GM06990 (cell line): ENCODE data around the gene ZNF585A.
"Not testable (repeated sequence)": the region's sequence is repeated elsewhere in the genome, so short reads cannot be mapped to it uniquely, and the experiment has no call there.

Experiments used
- DNase-seq: peaks from one replicate; pipeline ENCODE4 v3.0.0-alpha.2; 2011; ENCODE audit not compliant: insufficient read length; ENCODE audit errors: extremely low read depth
- H3K27me3 ChIP-seq: replicated peaks from 2 replicates; pipeline ENCODE4 v1.6.0; 2011; ENCODE audit warnings: low read length; ENCODE audit not compliant: control insufficient read depth, insufficient read depth
- H3K36me3 ChIP-seq: 2 replicates; pipeline ENCODE4 v1.5.1; 2011; ENCODE audit warnings: low read length; ENCODE audit not compliant: control insufficient read depth, insufficient read depth
- H3K4me3 ChIP-seq: replicated peaks from 2 replicates; pipeline ENCODE4 v1.5.1; 2011; ENCODE audit warnings: low read depth, mild to moderate bottlenecking, control low read depth, low read length
- CTCF ChIP-seq: IDR thresholded peaks from 2 replicates; pipeline ENCODE4 v1.5.1; 2011; ENCODE audit warnings: low read length, control low read depth, mild to moderate bottlenecking, inconsistent platforms; ENCODE audit not compliant: insufficient read depth, poor library complexity, severe bottlenecking

The ZNF585A gene

GRCh38 chr19:37217480-37217774, 44.9 kb upstream of the ZNF585A start:
- Histone ChIP-seq H3K27me3 (no peaks in the 10 kb centered on the region), H3K4me3 (peak overlapping the region; percentile 100), H3K36me3 (peaks cover 2% of the 10 kb centered on the region; the same call in 1 of the 2 replicates)
- DNase-seq = no peak
- TF ChIP-seq CTCF = no peak

GRCh38 chr19:37197768-37198167, 25.3 kb upstream of the ZNF585A start:
- Histone ChIP-seq H3K36me3 (no peaks in the 10 kb centered on the region; the same call in none of the 2 replicates), H3K27me3 (no peaks in the 10 kb centered on the region), H3K4me3 (no peak overlapping the region)
- DNase-seq = no peak
- no peak for TF ChIP-seq CTCF

GRCh38 chr19:37197115-37197514, 24.6 kb upstream of the ZNF585A start:
- not testable (repeated sequence) for DNase-seq, H3K4me3 ChIP-seq, H3K27me3 ChIP-seq, H3K36me3 ChIP-seq

- H3K4me3 ChIP-seq, H3K27me3 ChIP-seq, H3K36me3 ChIP-seq, DNase-seq: not testable (repeated sequence)
Observed at GRCh38 chr19:37195248-37195647, 22.8 kb upstream of the ZNF585A start.

- H3K27me3 ChIP-seq, H3K36me3 ChIP-seq, H3K4me3 ChIP-seq, DNase-seq: not testable (repeated sequence)
Observed at GRCh38 chr19:37186071-37186470, 13.6 kb upstream of the ZNF585A start.

GRCh38 chr19:37165635-37166034, 6.9 kb downstream of the ZNF585A start:
- no peak for TF ChIP-seq CTCF
- no peak for DNase-seq
- no peaks in the 10 kb centered on the region for H3K27me3 ChIP-seq
- peaks cover 6% of the 10 kb centered on the region for H3K36me3 ChIP-seq
- no peak overlapping the region for H3K4me3 ChIP-seq

- peaks cover 2% of the 10 kb centered on the region for H3K36me3 ChIP-seq
- TF ChIP-seq CTCF = no peak
Observed at GRCh38 chr19:37160153-37160552, 12.3 kb downstream of the ZNF585A start.

More at GRCh38 chr19:37160153-37160552, 12.3 kb downstream of the ZNF585A start:
- DNase-seq = no peak
- no peaks in the 10 kb centered on the region for H3K27me3 ChIP-seq
- H3K4me3 ChIP-seq = no peak overlapping the region
